IPS-18c (cell line): Measurements from ENCODE around the gene GPRASP1.

Experiments used
- H3K4me3 ChIP-seq: 2 replicates; pipeline ENCODE4 v1.7.0; 2013; ENCODE audit warnings: low read depth, mild to moderate bottlenecking, low read length, moderate library complexity; ENCODE audit not compliant: insufficient read depth
- H3K9me3 ChIP-seq: one replicate; pipeline ENCODE4 v1.6.1; 2013; ENCODE audit warnings: mild to moderate bottlenecking, low read length, moderate library complexity; ENCODE audit not compliant: control insufficient read depth, insufficient read depth

GPRASP1 gene

GRCh38 chrX:102684772-102685520 lies 33.7 kb downstream of the GPRASP1 start:
- H3K9me3 ChIP-seq: no peaks in the 10 kb centered on the region
- H3K4me3 ChIP-seq: no peak overlapping the region

GRCh38 chrX:102694749-102695148 lies 43.5 kb downstream of the GPRASP1 start:
- H3K4me3 ChIP-seq: no peak overlapping the region
- peaks cover 4% of the 10 kb centered on the region for H3K9me3 ChIP-seq

GRCh38 chrX:102696306-102696705 lies 45.0 kb downstream of the GPRASP1 start:
- Histone ChIP-seq H3K4me3 (no peak overlapping the region), H3K9me3 (peaks cover 4% of the 10 kb centered on the region)

GRCh38 chrX:102697494-102697893 lies 46.2 kb downstream of the GPRASP1 start:
- H3K9me3 ChIP-seq: peaks cover 4% of the 10 kb centered on the region

More at GRCh38 chrX:102697494-102697893, 46.2 kb downstream of the GPRASP1 start:
- H3K4me3 ChIP-seq: no peak overlapping the region
